Mammary epithelial cell (primary cell): ENCODE measurements around the gene PPP1R13B.

ENCODE experiments used
- EZH2 ChIP-seq: IDR thresholded peaks from 2 replicates; pipeline ENCODE4 v1.6.1; 2012; ENCODE audit warnings: low read length, inconsistent platforms, borderline replicate concordance
- TF ChIP-seq, protein P1 (sequence below), 2 donors: IDR thresholded peaks in 1 of 2; conservative IDR thresholded peaks in 1 of 2; 2 replicates each; pipeline ENCODE4 v1.5.1; 2011 to 2012; ENCODE audit warnings: inconsistent platforms in 2 of 2, low read length in 2 of 2, mild to moderate bottlenecking in 2 of 2, control low read depth in 1 of 2, low read depth in 1 of 2; ENCODE audit not compliant: insufficient read depth in 1 of 2; ENCODE audit errors: extremely low read depth in 1 of 2

DNA sequence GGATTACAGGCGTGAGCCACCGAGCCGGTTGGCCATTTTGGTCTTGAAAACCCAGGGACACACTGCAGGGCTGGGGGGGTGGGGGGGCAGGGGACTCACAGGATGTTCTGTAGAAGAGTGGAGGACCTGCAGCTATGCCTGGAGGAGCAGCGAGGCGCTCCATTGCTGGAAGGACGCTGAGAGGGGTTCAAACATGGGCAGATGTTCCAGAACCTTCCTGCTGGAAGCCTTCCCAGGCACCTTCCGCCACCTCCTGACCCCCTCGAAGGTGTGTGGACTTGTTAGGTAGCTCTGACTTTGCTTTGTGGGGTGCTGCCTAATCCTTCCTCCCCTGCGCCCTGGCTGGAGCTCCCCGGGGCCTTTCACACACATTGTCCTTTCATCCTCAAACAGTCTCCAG, 19.6 kb upstream of the PPP1R13B start:
- TF ChIP-seq, protein P1, sequence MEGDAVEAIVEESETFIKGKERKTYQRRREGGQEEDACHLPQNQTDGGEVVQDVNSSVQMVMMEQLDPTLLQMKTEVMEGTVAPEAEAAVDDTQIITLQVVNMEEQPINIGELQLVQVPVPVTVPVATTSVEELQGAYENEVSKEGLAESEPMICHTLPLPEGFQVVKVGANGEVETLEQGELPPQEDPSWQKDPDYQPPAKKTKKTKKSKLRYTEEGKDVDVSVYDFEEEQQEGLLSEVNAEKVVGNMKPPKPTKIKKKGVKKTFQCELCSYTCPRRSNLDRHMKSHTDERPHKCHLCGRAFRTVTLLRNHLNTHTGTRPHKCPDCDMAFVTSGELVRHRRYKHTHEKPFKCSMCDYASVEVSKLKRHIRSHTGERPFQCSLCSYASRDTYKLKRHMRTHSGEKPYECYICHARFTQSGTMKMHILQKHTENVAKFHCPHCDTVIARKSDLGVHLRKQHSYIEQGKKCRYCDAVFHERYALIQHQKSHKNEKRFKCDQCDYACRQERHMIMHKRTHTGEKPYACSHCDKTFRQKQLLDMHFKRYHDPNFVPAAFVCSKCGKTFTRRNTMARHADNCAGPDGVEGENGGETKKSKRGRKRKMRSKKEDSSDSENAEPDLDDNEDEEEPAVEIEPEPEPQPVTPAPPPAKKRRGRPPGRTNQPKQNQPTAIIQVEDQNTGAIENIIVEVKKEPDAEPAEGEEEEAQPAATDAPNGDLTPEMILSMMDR (conservative IDR thresholded peaks at IDR 0.05 in 1 of 2, IDR thresholded peaks at IDR 0.05 in 1 of 2; ENCODE audit: extremely low read depth in 1 of 2, insufficient read depth in 1 of 2, low read depth in 1 of 2, low read length in 2 of 2): no peak
- TF ChIP-seq EZH2: no peak
